Neuronal stem cell (in vitro differentiated cells): ENCODE results near the gene ZNF575.
A peak's percentile ranks its signal among the peaks of the same experiment; 100 is the strongest.
"Not testable (repeated sequence)": the region's sequence is repeated elsewhere in the genome, so short reads cannot be mapped to it uniquely, and the experiment has no call there.

Experiments
- DNase-seq: peaks from one replicate; pipeline ENCODE4 v3.0.0-alpha.2; 2013; ENCODE audit warnings: low spot score
- H2AFZ ChIP-seq: one replicate; pipeline ENCODE4 v1.6.1; 2013; ENCODE audit warnings: mild to moderate bottlenecking, low read length, inconsistent platforms
- H2AK5ac ChIP-seq: 2 replicates; pipeline ENCODE4 v1.6.1; 2013; ENCODE audit warnings: low read depth, mild to moderate bottlenecking, inconsistent platforms, low read length, moderate library complexity, mixed read lengths
- H2BK120ac ChIP-seq: 2 replicates; pipeline ENCODE4 v1.6.1; 2013; ENCODE audit warnings: low read depth, mild to moderate bottlenecking, inconsistent platforms, low read length, moderate library complexity, mixed read lengths
- H2BK12ac ChIP-seq: one replicate; pipeline ENCODE4 v1.6.1; 2013; ENCODE audit warnings: low read length, inconsistent platforms
- H2BK15ac ChIP-seq: 2 replicates; pipeline ENCODE4 v1.6.1; 2013; ENCODE audit warnings: mild to moderate bottlenecking, low read length, inconsistent platforms, mixed read lengths
- H2BK5ac ChIP-seq: one replicate; pipeline ENCODE4 v1.6.1; 2013; ENCODE audit warnings: inconsistent platforms, mild to moderate bottlenecking, low read length, moderate library complexity
- H3K14ac ChIP-seq: one replicate; pipeline ENCODE4 v1.6.1; 2013; ENCODE audit warnings: low read length, inconsistent platforms
- H3K18ac ChIP-seq: 2 replicates; pipeline ENCODE4 v1.6.1; 2013; ENCODE audit warnings: low read length, inconsistent platforms
- H3K23ac ChIP-seq: 2 replicates; pipeline ENCODE4 v1.6.1; 2013; ENCODE audit warnings: low read depth, mild to moderate bottlenecking, mixed read lengths, low read length, inconsistent platforms; ENCODE audit not compliant: poor library complexity
- H3K27ac ChIP-seq: replicated peaks from 3 replicates; pipeline ENCODE4 v1.5.1; 2013; ENCODE audit warnings: low read length, inconsistent platforms
- H3K27me3 ChIP-seq, 3 experiments: 2 replicates each; pipeline ENCODE4 v1.6.1; 2013; ENCODE audit warnings: low read length in 3 of 3, mild to moderate bottlenecking in 2 of 3, inconsistent platforms in 1 of 3, low read depth in 1 of 3, mixed read lengths in 1 of 3, moderate library complexity in 1 of 3; ENCODE audit not compliant: control insufficient read depth in 3 of 3, insufficient read depth in 3 of 3
- H3K36me3 ChIP-seq, 2 donors: replicated peaks in 1 of 2; 2 replicates each; pipeline ENCODE4 v1.6.1; 2013; ENCODE audit warnings: low read length in 2 of 2; ENCODE audit not compliant: control insufficient read depth in 2 of 2, insufficient read depth in 2 of 2
- H3K4ac ChIP-seq: 2 replicates; pipeline ENCODE4 v1.6.1; 2013; ENCODE audit warnings: inconsistent platforms, mild to moderate bottlenecking, low read length, moderate library complexity
- H3K4me1 ChIP-seq, 2 donors: 1 replicate in 1 of 2; 2 replicates in 1 of 2; pipeline ENCODE4 v1.6.1; 2013; ENCODE audit warnings: low read length in 2 of 2, low read depth in 1 of 2; ENCODE audit not compliant: control insufficient read depth in 2 of 2, insufficient read depth in 1 of 2
- H3K4me2 ChIP-seq: one replicate; pipeline ENCODE4 v1.6.1; 2013; ENCODE audit warnings: mild to moderate bottlenecking, low read length, inconsistent platforms; ENCODE audit not compliant: insufficient read depth, poor library complexity, severe bottlenecking
- H3K4me3 ChIP-seq, 2 donors: 2 replicates each; pipeline ENCODE4 v1.5.1; 2013; ENCODE audit warnings: low read length in 2 of 2, mild to moderate bottlenecking in 2 of 2, inconsistent platforms in 1 of 2, moderate library complexity in 1 of 2
- H3K79me1 ChIP-seq: one replicate; pipeline ENCODE4 v1.6.1; 2013; ENCODE audit warnings: low read depth, mild to moderate bottlenecking, inconsistent platforms, low read length, moderate library complexity
- H3K9ac ChIP-seq: one replicate; pipeline ENCODE4 v1.6.1; 2013; ENCODE audit warnings: mild to moderate bottlenecking, low read depth, low read length, inconsistent platforms; ENCODE audit not compliant: poor library complexity
- H3K9me3 ChIP-seq, 2 donors: replicated peaks in 1 of 2; 2 replicates each; pipeline versions ENCODE3 to v1.6.1; 2013; ENCODE audit warnings: low read length in 2 of 2, mild to moderate bottlenecking in 2 of 2, inconsistent platforms in 1 of 2, low read depth in 1 of 2, mixed read lengths in 1 of 2, moderate library complexity in 1 of 2; ENCODE audit not compliant: control insufficient read depth in 2 of 2, insufficient read depth in 1 of 2
- H4K8ac ChIP-seq: one replicate; pipeline ENCODE4 v1.6.1; 2013; ENCODE audit warnings: low read depth, mild to moderate bottlenecking, inconsistent platforms, low read length, moderate library complexity
- H4K91ac ChIP-seq: one replicate; pipeline ENCODE4 v1.6.1; 2013; ENCODE audit warnings: low read length, low read depth, mild to moderate bottlenecking, inconsistent platforms; ENCODE audit not compliant: poor library complexity
- WGBS, 2 donors: extraction: QIAGEN DNeasy Blood & Tissue Kit; methylation state at CpG; one replicate each; pipeline ENCODE4 v1.1.7; 2013; ENCODE audit warnings: missing lambda C conversion rate in 2 of 2, mixed read lengths in 1 of 2; ENCODE audit not compliant: insufficient read length in 2 of 2, insufficient replicate concordance in 1 of 2; ENCODE audit errors: extremely low coverage in 2 of 2; 5-methylcytosine and 5-hydroxymethylcytosine counted together

Gene ZNF575

GRCh38 chr19:43518051-43518450 is 14.9 kb upstream of the ZNF575 start:
- H3K36me3 ChIP-seq: no peaks in the 10 kb centered on the region
- peaks cover 0 to 2% of the 10 kb centered on the region in 2 donors for H3K9me3 ChIP-seq
- H3K27ac ChIP-seq: no peak overlapping the region
- H3K4me1 ChIP-seq: no peaks in the 10 kb centered on the region
- no peaks in the 10 kb centered on the region for H3K79me1 ChIP-seq
- no peak overlapping the region for H4K8ac ChIP-seq
- H4K91ac ChIP-seq: no peak overlapping the region
- no peak overlapping the region for H2AK5ac ChIP-seq
- no peak overlapping the region for H3K14ac ChIP-seq
- no peak overlapping the region for H3K23ac ChIP-seq
- no peak overlapping the region for H3K9ac ChIP-seq
- H3K4me2 ChIP-seq: no peak overlapping the region
- no peak overlapping the region for H3K4me3 ChIP-seq
- H3K27me3 ChIP-seq: no peaks in the 10 kb centered on the region
- no peak overlapping the region for H2BK120ac ChIP-seq
- H2BK15ac ChIP-seq: no peak overlapping the region
- H3K4ac ChIP-seq: no peak overlapping the region
- DNase-seq: no peak
- H2AFZ ChIP-seq: no peak overlapping the region
- H3K18ac ChIP-seq: no peak overlapping the region
- WGBS, 2 donors: no CpG with 5 or more reads among the region's 4 CpGs
- no peak overlapping the region for H2BK5ac ChIP-seq
- H2BK12ac ChIP-seq: no peak overlapping the region

GRCh38 chr19:43519436-43520088 is 13.4 kb upstream of the ZNF575 start:
- Histone ChIP-seq H2BK120ac (no peak overlapping the region), H4K8ac (no peak overlapping the region), H3K4me1 (no peaks in the 10 kb centered on the region), H3K23ac (no peak overlapping the region), H3K27me3 (no peaks in the 10 kb centered on the region), H3K4me2 (no peak overlapping the region), H2AFZ (no peak overlapping the region), H3K4ac (no peak overlapping the region), H2AK5ac (no peak overlapping the region), H3K36me3 (no peaks in the 10 kb centered on the region), H3K14ac (no peak overlapping the region), H2BK12ac (no peak overlapping the region), H3K4me3 (no peak overlapping the region), H3K79me1 (no peaks in the 10 kb centered on the region), H3K18ac (no peak overlapping the region), H3K9ac (no peak overlapping the region), H4K91ac (no peak overlapping the region), H2BK15ac (no peak overlapping the region), H2BK5ac (no peak overlapping the region), H3K27ac (no peak overlapping the region), H3K9me3 (no peaks in the 10 kb centered on the region)
- peak; percentile 84 for DNase-seq
- WGBS, 2 donors: no CpG with 5 or more reads among the region's 10 CpGs

GRCh38 chr19:43522929-43523328 is 10.1 kb upstream of the ZNF575 start:
- Histone ChIP-seq H3K4me1 (peaks cover 7 to 15% of the 10 kb centered on the region in 2 donors), H3K27me3 (peaks cover 0 to 11% (median 4%) of the 10 kb centered on the region in 3 experiments), H2BK5ac (no peak overlapping the region), H4K8ac (no peak overlapping the region), H2AFZ (no peak overlapping the region), H3K4ac (no peak overlapping the region), H4K91ac (no peak overlapping the region), H3K23ac (no peak overlapping the region), H3K79me1 (peaks cover 2% of the 10 kb centered on the region), H3K4me2 (no peak overlapping the region), H3K4me3 (no peak overlapping the region), H2BK15ac (no peak overlapping the region), H3K9me3 (no peaks in the 10 kb centered on the region), H3K18ac (no peak overlapping the region), H3K14ac (no peak overlapping the region), H2BK12ac (no peak overlapping the region), H3K9ac (no peak overlapping the region), H2BK120ac (no peak overlapping the region), H2AK5ac (no peak overlapping the region), H3K27ac (no peak overlapping the region), H3K36me3 (no peaks in the 10 kb centered on the region)
- no peak for DNase-seq
- no CpG with 5 or more reads among the region's 5 CpGs for WGBS, 2 donors

GRCh38 chr19:43523696-43524095 is 9.3 kb upstream of the ZNF575 start:
- not testable (repeated sequence) for H3K4me3 ChIP-seq, H4K8ac ChIP-seq, H3K4me2 ChIP-seq, DNase-seq, H3K9ac ChIP-seq, H3K79me1 ChIP-seq, H2BK12ac ChIP-seq, H3K36me3 ChIP-seq, H3K27ac ChIP-seq, H2AK5ac ChIP-seq, H3K14ac ChIP-seq, H3K9me3 ChIP-seq, H4K91ac ChIP-seq, H3K18ac ChIP-seq, H2BK120ac ChIP-seq, H2AFZ ChIP-seq, H3K4ac ChIP-seq, H3K23ac ChIP-seq, H2BK15ac ChIP-seq, H2BK5ac ChIP-seq
- no CpG with 5 or more reads among the region's 8 CpGs for WGBS, 2 donors
- H3K4me1 ChIP-seq: peaks cover 7 to 15% of the 10 kb centered on the region in 2 donors
- H3K27me3 ChIP-seq: peaks cover 0 to 11% (median 4%) of the 10 kb centered on the region in 3 experiments
